ENCODE data around the gene RBM20.

- no peak for TF ChIP-seq CTCF (IDR thresholded peaks at IDR 0.05)
- no peak for TF ChIP-seq EZH2 (IDR thresholded peaks at IDR 0.05)
- no peak for TF ChIP-seq EZH2phosphoT487 (IDR thresholded peaks at IDR 0.05)
Measured at GRCh38 chr10:110721406-110722038, 77.4 kb downstream of the RBM20 start.

All from neural progenitor cell (in vitro differentiated cells).